Liver (tissue), 9 donors: Measurements from ENCODE around the gene RTL3. TPM values are rescaled to one million over a fixed set of nuclear protein-coding genes. Genes with fewer than 3 reads are reported as not detected.

ENCODE experiments used
- DNase-seq: peaks from one replicate; pipeline ENCODE4 v3.0.0-alpha.2; 2017; ENCODE audit warnings: low spot score
- H3K27ac ChIP-seq, 2 donors: one replicate each; pipeline ENCODE4 v1.7.0; 2013; ENCODE audit warnings: inconsistent platforms in 2 of 2, low read length in 2 of 2, control low read depth in 1 of 2, low read depth in 1 of 2, mild to moderate bottlenecking in 1 of 2
- H3K27me3 ChIP-seq, 4 donors: one replicate each; pipeline versions ENCODE4 v1.6.1 to v1.7.0; 2013; ENCODE audit warnings: low read length in 3 of 4, inconsistent platforms in 1 of 4, mild to moderate bottlenecking in 1 of 4, moderate library complexity in 1 of 4; ENCODE audit not compliant: control insufficient read depth in 4 of 4, insufficient read depth in 4 of 4
- H3K36me3 ChIP-seq, 4 donors: one replicate each; pipeline versions ENCODE4 v1.6.1 to v1.7.0; 2013; ENCODE audit warnings: low read length in 3 of 4, mild to moderate bottlenecking in 3 of 4, low read depth in 1 of 4, moderate library complexity in 1 of 4; ENCODE audit not compliant: control insufficient read depth in 4 of 4, insufficient read depth in 3 of 4
- H3K4me1 ChIP-seq, 4 donors: one replicate each; pipeline versions ENCODE4 v1.6.1 to v1.7.0; 2013; ENCODE audit warnings: low read length in 3 of 4, mild to moderate bottlenecking in 3 of 4, moderate library complexity in 1 of 4; ENCODE audit not compliant: control insufficient read depth in 4 of 4, insufficient read depth in 4 of 4
- H3K4me3 ChIP-seq, 3 donors: one replicate each; pipeline versions ENCODE4 v1.6.1 to v1.7.0; 2013; ENCODE audit warnings: low read length in 3 of 3, control low read depth in 1 of 3, low read depth in 1 of 3, mild to moderate bottlenecking in 1 of 3
- H3K9ac ChIP-seq, 2 donors: one replicate each; pipeline ENCODE4 v1.7.0; 2013; ENCODE audit warnings: low read length in 2 of 2, mild to moderate bottlenecking in 2 of 2, moderate library complexity in 2 of 2, control low read depth in 1 of 2, low read depth in 1 of 2
- H3K9me3 ChIP-seq, 4 donors: one replicate each; pipeline versions ENCODE4 v1.6.1 to v1.7.0; 2013; ENCODE audit warnings: low read length in 3 of 4; ENCODE audit not compliant: control insufficient read depth in 4 of 4
- CTCF ChIP-seq: fragments of 150-350 bp; IDR thresholded peaks from 2 replicates; pipeline ENCODE4 v1.5.1; 2017; ENCODE audit warnings: improper control_type of control experiment, low read depth, low read length; ENCODE audit not compliant: missing input control
- EGR1 ChIP-seq, 2 donors: IDR thresholded peaks; 2 replicates each; pipeline ENCODE4 v1.6.1; 2016 to 2018; ENCODE audit warnings: antibody characterized with exemption in 2 of 2, low read depth in 2 of 2
- FOXA1 ChIP-seq: IDR thresholded peaks from 2 replicates; pipeline ENCODE4 v1.6.1; 2016; ENCODE audit warnings: antibody characterized with exemption
- FOXA2 ChIP-seq: IDR thresholded peaks from 2 replicates; pipeline ENCODE4 v1.6.1; 2016; ENCODE audit warnings: antibody characterized with exemption
- GABPA ChIP-seq, 2 donors: IDR thresholded peaks in 1 of 2; conservative IDR thresholded peaks in 1 of 2; 2 replicates each; pipeline ENCODE4 v1.6.1; 2016; ENCODE audit warnings: antibody characterized with exemption in 2 of 2, mild to moderate bottlenecking in 1 of 2, moderate library complexity in 1 of 2
- HNF4A ChIP-seq, 2 donors: conservative IDR thresholded peaks; 2 replicates each; pipeline ENCODE4 v1.6.1; 2016; ENCODE audit warnings: antibody characterized with exemption in 2 of 2, mild to moderate bottlenecking in 2 of 2
- HNF4G ChIP-seq: IDR thresholded peaks from 2 replicates; pipeline ENCODE4 v1.6.1; 2016; ENCODE audit warnings: antibody characterized with exemption
- JUND ChIP-seq, 2 donors: IDR thresholded peaks; 2 replicates each; pipeline ENCODE4 v1.6.1; 2016; ENCODE audit warnings: antibody characterized with exemption in 2 of 2
- MAX ChIP-seq: IDR thresholded peaks from 2 replicates; pipeline ENCODE4 v1.6.1; 2016; ENCODE audit warnings: antibody characterized with exemption
- NR2F2 ChIP-seq: IDR thresholded peaks from 2 replicates; pipeline ENCODE4 v1.6.1; 2016; ENCODE audit warnings: antibody characterized with exemption
- RAD21 ChIP-seq, 2 donors: IDR thresholded peaks; 2 replicates each; pipeline ENCODE4 v1.6.1; 2016; ENCODE audit warnings: antibody characterized with exemption in 2 of 2, mild to moderate bottlenecking in 2 of 2
- REST ChIP-seq: IDR thresholded peaks from 2 replicates; pipeline ENCODE4 v1.6.1; 2016; ENCODE audit warnings: antibody characterized with exemption, mild to moderate bottlenecking
- RXRA ChIP-seq, 2 donors: IDR thresholded peaks; 2 replicates each; pipeline ENCODE4 v1.6.1; 2017 to 2018; ENCODE audit warnings: antibody characterized with exemption in 2 of 2, mild to moderate bottlenecking in 1 of 2
- SP1 ChIP-seq: IDR thresholded peaks from 2 replicates; pipeline ENCODE4 v1.6.1; 2018; ENCODE audit warnings: antibody characterized with exemption, mild to moderate bottlenecking
- TAF1 ChIP-seq: conservative IDR thresholded peaks from 2 replicates; pipeline ENCODE4 v1.6.1; 2016; ENCODE audit warnings: antibody characterized with exemption, mild to moderate bottlenecking
- YY1 ChIP-seq: IDR thresholded peaks from 2 replicates; pipeline ENCODE4 v1.6.1; 2016; ENCODE audit warnings: antibody characterized with exemption, mild to moderate bottlenecking
- ZBTB33 ChIP-seq: IDR thresholded peaks from 2 replicates; pipeline ENCODE4 v1.6.1; 2016; ENCODE audit warnings: antibody characterized with exemption
- whole genome bisulfite sequencing: extraction: QIAGEN DNeasy Blood & Tissue Kit; methylation state at CpG from one replicate; pipeline ENCODE4 v1.1.7; 2013; 5-methylcytosine and 5-hydroxymethylcytosine counted together
- polyA plus RNA-seq, 2 donors: library from polyadenylated mRNA; stranded (reverse) in 1 of 2; unstranded in 1 of 2; fragments of 200-250 nt in 1 of 2; fragments of >200 nt in 1 of 2; fragmentation: Nextera tagmentation in 1 of 2; extraction: Ambion mirVana in 1 of 2; gene quantifications; one replicate each; pipeline versions ENCODE4 v1.2.1 to v1.2.3, GENCODE V29; 2013 to 2015
- total RNA-seq, 2 donors: library from RNA; depleted of rRNA; stranded (reverse); fragments of >200 nt; gene quantifications; one replicate each; pipeline ENCODE4 v1.2.3, GENCODE V29; 2014
- donor health status: healthy.
- donor health status: healthy.
- donor health status: healthy.
- donor health status: healthy.
- donor health status: healthy.

The RTL3 gene
- total and polyA plus RNA-seq, 4 donors: not detected

- no peaks in the 10 kb centered on the region for H3K9me3 ChIP-seq
- H3K9ac ChIP-seq: no peak overlapping the region
- H3K27me3 ChIP-seq: peaks cover 0 to 2% (median 0%) of the 10 kb centered on the region in 4 donors
- TF ChIP-seq REST (no peak), GABPA (IDR thresholded peaks at IDR 0.05 in 1 of 2, conservative IDR thresholded peaks at IDR 0.05 in 1 of 2) (no peak), YY1 (no peak), ZBTB33 (no peak), RAD21 (IDR thresholded peaks at IDR 0.05) (no peak), EGR1 (IDR thresholded peaks at IDR 0.05; ENCODE audit: low read depth in 2 of 2) (no peak), MAX (no peak), CTCF (no peak), SP1 (no peak), HNF4G (no peak), RXRA (IDR thresholded peaks at IDR 0.05) (no peak), FOXA1 (no peak), NR2F2 (no peak), JUND (IDR thresholded peaks at IDR 0.05) (no peak)
- WGBS: 82% methylated on average over 6 of the region's 6 CpGs
- H3K27ac ChIP-seq: no peak overlapping the region
- H3K36me3 ChIP-seq: no peaks in the 10 kb centered on the region
- H3K4me3 ChIP-seq: no peak overlapping the region
- H3K4me1 ChIP-seq: peaks cover 0 to 4% (median 2%) of the 10 kb centered on the region in 4 donors
- no peak for DNase-seq
Observed at GRCh38 chrX:78658414-78658813, 714 bp downstream of the RTL3 start.

- Histone ChIP-seq H3K27me3 (peaks cover 0 to 2% (median 0%) of the 10 kb centered on the region in 4 donors), H3K4me1 (peaks cover 0 to 8% (median 4%) of the 10 kb centered on the region in 4 donors), H3K36me3 (no peaks in the 10 kb centered on the region), H3K9me3 (no peaks in the 10 kb centered on the region), H3K4me3 (no peak overlapping the region), H3K27ac (no peak overlapping the region), H3K9ac (no peak overlapping the region)
- DNase-seq: no peak
- TF ChIP-seq MAX: no peak
- TF ChIP-seq RAD21 (IDR thresholded peaks at IDR 0.05): no peak
- TF ChIP-seq RXRA (IDR thresholded peaks at IDR 0.05): no peak
- TF ChIP-seq EGR1 (IDR thresholded peaks at IDR 0.05; ENCODE audit: low read depth in 2 of 2): no peak
- TF ChIP-seq YY1: no peak
- no peak for TF ChIP-seq HNF4A (conservative IDR thresholded peaks at IDR 0.05)
- no peak for TF ChIP-seq TAF1
- no peak for TF ChIP-seq FOXA2
- TF ChIP-seq REST: no peak
- no peak for TF ChIP-seq CTCF
- TF ChIP-seq FOXA1: no peak
- WGBS: 87% methylated on average over 1 of the region's 1 CpG
Observed at GRCh38 chrX:78655642-78656041, 3.5 kb downstream of the RTL3 start.
